Measurements from ENCODE around the gene COL8A2. TPM values are rescaled to one million over a fixed set of nuclear protein-coding genes. Genes with fewer than 3 reads are reported as not detected.

Gene COL8A2
- total RNA-seq, 6 experiments from 2014 or later = 0.18 to 0.74 (median 0.52) TPM

Other genes with a start within 250 kb of the COL8A2 start
- 10 to 100 TPM in 5 of 6 experiments, 1 to 10 TPM in 1; 8.7 to 11.2 (median 10.5) TPM for gene AGO1, start 242.0 kb downstream of the COL8A2 start, total RNA-seq
- 10 to 100 TPM in 5 of 6 experiments, 1 to 10 TPM in 1; 7.0 to 16.2 (median 13.1) TPM for gene AGO3, start 194.1 kb downstream of the COL8A2 start, total RNA-seq
- not detected for gene TEKT2, start 41.1 kb downstream of the COL8A2 start, total RNA-seq
- gene ADPRS, start 36.3 kb downstream of the COL8A2 start, total RNA-seq = 10 to 100 TPM in 3 of 6 experiments, 1 to 10 TPM in 3; 9.1 to 30.7 (median 14.9) TPM
- gene TRAPPC3, start 24.3 kb upstream of the COL8A2 start, total RNA-seq = 10 to 100 TPM; 26.0 to 52.4 (median 30.9) TPM
- gene MAP7D1, start 30.9 kb upstream of the COL8A2 start, total RNA-seq = 10 to 100 TPM; 10.2 to 28.2 (median 15.8) TPM
- gene THRAP3, start 99.2 kb upstream of the COL8A2 start, total RNA-seq = 10 to 100 TPM; 33.7 to 53.6 (median 40.7) TPM
- gene SH3D21, start 181.1 kb upstream of the COL8A2 start, total RNA-seq = 1 to 10 TPM in 4 of 6 experiments, under 1 TPM in 2; 0.50 to 5.1 (median 1.2) TPM
- gene EVA1B, start 198.4 kb upstream of the COL8A2 start, total RNA-seq = 10 to 100 TPM in 2 of 6 experiments, 1 to 10 TPM in 4; 3.2 to 20.6 (median 5.1) TPM

Data from right lobe of liver (tissue), 5 donors.